GM23338 (cell line): ENCODE data around the gene COA1.

Source experiments
- CREB1 ChIP-seq: fragments of 250-450 bp; sonication (Bioruptor Pico); IDR thresholded peaks from 2 replicates; pipeline ENCODE4 v1.5.0; 2020; ENCODE audit warnings: low read depth, mild to moderate bottlenecking, moderate library complexity
- CTCF ChIP-seq, 2 experiments: fragments of 200-600 bp in 1 of 2; sonication (generic) in 1 of 2; conservative IDR thresholded peaks; 2 replicates each; pipeline versions ENCODE4 v1.5.1 to v1.6.1; 2016 to 2017; ENCODE audit warnings: antibody characterized with exemption in 2 of 2, low read depth in 2 of 2, mild to moderate bottlenecking in 2 of 2, moderate library complexity in 1 of 2
- ETS1 ChIP-seq: IDR thresholded peaks from 2 replicates; pipeline ENCODE4 v1.6.1; 2016; ENCODE audit warnings: antibody characterized with exemption
- EZH2 ChIP-seq: fragments of 200-600 bp; sonication (generic); IDR thresholded peaks from one replicate; pipeline ENCODE4 v1.8.0; 2017; ENCODE audit warnings: antibody characterized with exemption, mild to moderate bottlenecking, low read depth; ENCODE audit not compliant: unreplicated experiment
- EZH2phosphoT487 ChIP-seq: fragments of 200-600 bp; sonication (generic); IDR thresholded peaks from one replicate; pipeline ENCODE4 v1.8.1; 2018; ENCODE audit warnings: antibody characterized with exemption; ENCODE audit not compliant: unreplicated experiment
- JUNB ChIP-seq: IDR thresholded peaks from one replicate; pipeline ENCODE4 v1.6.1; 2016; ENCODE audit warnings: antibody characterized with exemption; ENCODE audit not compliant: unreplicated experiment
- NANOG ChIP-seq: IDR thresholded peaks from 2 replicates; pipeline ENCODE4 v1.6.1; 2016; ENCODE audit warnings: antibody characterized with exemption, borderline replicate concordance
- POLR2AphosphoS5 ChIP-seq: IDR thresholded peaks from 2 replicates; pipeline ENCODE4 v1.6.1; 2016; ENCODE audit warnings: antibody characterized with exemption, low read depth
- REST ChIP-seq: IDR thresholded peaks from one replicate; pipeline ENCODE4 v1.6.1; 2018; ENCODE audit warnings: antibody characterized with exemption; ENCODE audit not compliant: unreplicated experiment
- ZNF462 ChIP-seq: fragments of 250-450 bp; sonication (Bioruptor Pico); IDR thresholded peaks from 2 replicates; pipeline ENCODE4 v1.5.0; 2020; ENCODE audit warnings: mild to moderate bottlenecking, moderate library complexity

- TF ChIP-seq REST (no peak), ZNF462 (CRISPR knock-in tag) (no peak), CTCF (conservative IDR thresholded peaks at IDR 0.05; ENCODE audit: low read depth in 2 of 2) (no peak), POLR2AphosphoS5 (no peak), JUNB (no peak), EZH2 (no peak), EZH2phosphoT487 (no peak), ETS1 (no peak), CREB1 (no peak), NANOG (no peak)
Observed at GRCh38 chr7:43725251-43725650, 4.1 kb downstream of the COA1 start.
